ENCODE results near the gene WDR53.

Gene WDR53

GRCh38 chr3:196547067-196547466 lies 21.3 kb downstream of the WDR53 start:
- no peak for DNase-seq (ENCODE audit: low spot score)
- no peak for TF ChIP-seq CTCF (IDR thresholded peaks at IDR 0.05; ENCODE audit: extremely low read depth, insufficient read depth, missing control alignments)
- in situ Hi-C loops (cut with MboI; ENCODE audit: low pct_unique_long_range_greater_than_20kb, low sequenced_read_pairs, unreplicated experiment), result no loop called here

- DNase-seq (ENCODE audit: low spot score), result no peak
- no peak for TF ChIP-seq CTCF (IDR thresholded peaks at IDR 0.05; ENCODE audit: extremely low read depth, insufficient read depth, missing control alignments)
- in situ Hi-C loops (cut with MboI; ENCODE audit: low pct_unique_long_range_greater_than_20kb, low sequenced_read_pairs, unreplicated experiment), result no loop called here
These were observed 21.8 kb downstream of the WDR53 start for GRCh38 chr3:196546537-196546936.

- TF ChIP-seq CTCF (IDR thresholded peaks at IDR 0.05; ENCODE audit: extremely low read depth, insufficient read depth, missing control alignments), result no peak
These were observed 23.8 kb downstream of the WDR53 start for GRCh38 chr3:196544491-196544992.

GRCh38 chr3:196541684-196542445 lies 26.5 kb downstream of the WDR53 start:
- TF ChIP-seq CTCF (IDR thresholded peaks at IDR 0.05; ENCODE audit: extremely low read depth, insufficient read depth, missing control alignments), result no peak
- in situ Hi-C loops (cut with MboI; ENCODE audit: low pct_unique_long_range_greater_than_20kb, low sequenced_read_pairs, unreplicated experiment), result no loop called here
- no peak for DNase-seq (ENCODE audit: low spot score)

More at GRCh38 chr3:196544491-196544992, 23.8 kb downstream of the WDR53 start:
- in situ Hi-C loops (cut with MboI; ENCODE audit: low pct_unique_long_range_greater_than_20kb, low sequenced_read_pairs, unreplicated experiment), result no loop called here
- DNase-seq (ENCODE audit: low spot score), result no peak

- in situ Hi-C loops (cut with MboI; ENCODE audit: low pct_unique_long_range_greater_than_20kb, low sequenced_read_pairs, unreplicated experiment), result no loop called here
- TF ChIP-seq CTCF (IDR thresholded peaks at IDR 0.05; ENCODE audit: extremely low read depth, insufficient read depth, missing control alignments), result peak; percentile 68
- peak; percentile 67 for DNase-seq (ENCODE audit: low spot score)
These were observed 30.9 kb downstream of the WDR53 start for GRCh38 chr3:196537319-196537984.

GRCh38 chr3:196533260-196533681 lies 35.1 kb downstream of the WDR53 start:
- TF ChIP-seq CTCF (IDR thresholded peaks at IDR 0.05; ENCODE audit: extremely low read depth, insufficient read depth, missing control alignments), result no peak
- no peak for DNase-seq (ENCODE audit: low spot score)
- in situ Hi-C loops (cut with MboI; ENCODE audit: low pct_unique_long_range_greater_than_20kb, low sequenced_read_pairs, unreplicated experiment), result no loop called here
